HG03135 (cell line): ENCODE data around the gene GTF2I.
"Not testable (repeated sequence)": the region's sequence is repeated elsewhere in the genome, so short reads cannot be mapped to it uniquely, and the experiment has no call there.

Experiments used
- ATAC-seq: cut with Tn5 transposase; IDR thresholded peaks from one replicate; pipeline ENCODE4 v1.9.1; 2021; ENCODE audit warnings: mild to moderate bottlenecking, moderate library complexity; ENCODE audit not compliant: unreplicated experiment

GTF2I gene

DNA sequence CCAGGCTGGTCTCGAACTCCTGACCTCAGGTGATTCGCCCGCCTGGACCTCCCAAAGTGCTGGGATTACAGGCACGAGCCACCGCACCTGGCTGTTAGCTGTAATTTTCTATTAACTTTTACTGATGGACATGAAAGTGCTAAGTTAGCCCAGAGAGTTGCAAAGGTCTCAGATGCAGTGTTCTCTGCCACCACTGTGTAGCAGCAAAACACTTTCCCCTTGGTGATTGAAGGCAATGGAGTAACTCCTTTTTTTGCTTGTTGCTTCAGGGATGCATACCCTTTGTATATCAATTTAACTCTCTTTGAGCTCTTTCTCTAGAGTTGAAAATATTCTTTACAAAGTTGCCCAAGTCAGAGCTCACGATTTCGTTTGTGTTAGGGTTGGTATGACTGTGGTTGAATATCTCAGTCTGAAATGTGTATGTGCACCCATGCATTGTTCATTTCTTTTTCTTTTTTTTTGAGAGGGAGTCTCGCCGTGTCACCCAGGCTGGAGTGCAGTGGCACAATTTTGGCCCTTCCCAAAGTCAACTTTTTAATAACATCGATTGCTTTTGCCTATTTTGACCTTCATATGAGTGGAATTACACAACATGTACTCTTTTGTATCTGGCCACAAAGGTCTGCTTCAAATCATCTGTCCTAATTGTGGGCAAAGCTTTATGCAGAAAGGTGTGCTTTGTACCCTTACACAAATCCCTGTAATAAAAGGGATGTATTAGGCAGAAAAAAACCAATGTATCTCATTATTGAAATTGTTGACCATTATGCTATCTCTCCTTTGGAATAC is 52.6 kb downstream of the GTF2I start:
- no peak for ATAC-seq

GRCh38 chr7:74713567-74713966 is 56.0 kb downstream of the GTF2I start:
- ATAC-seq, result no peak

DNA sequence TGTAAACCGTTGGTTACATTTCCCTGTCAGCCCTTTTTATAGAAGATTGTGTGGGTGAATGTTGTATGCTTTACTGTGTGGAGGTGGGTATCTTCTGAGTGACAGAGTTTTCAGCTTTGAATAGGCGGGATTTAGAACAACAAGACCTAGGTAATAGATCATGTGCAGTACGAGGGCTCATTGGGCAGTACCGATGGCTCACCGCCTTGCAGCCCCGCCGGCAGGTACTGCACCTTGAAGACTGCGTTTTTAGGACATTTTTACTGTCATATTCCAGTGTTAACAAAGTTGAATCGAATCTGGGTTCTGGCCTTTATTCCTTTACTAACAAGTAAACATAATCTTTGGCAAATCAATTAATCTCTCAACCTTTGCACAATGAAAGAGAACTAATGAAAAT is 60.4 kb downstream of the GTF2I start:
- no peak for ATAC-seq

GRCh38 chr7:74718336-74718735 is 60.8 kb downstream of the GTF2I start:
- ATAC-seq, result no peak

DNA sequence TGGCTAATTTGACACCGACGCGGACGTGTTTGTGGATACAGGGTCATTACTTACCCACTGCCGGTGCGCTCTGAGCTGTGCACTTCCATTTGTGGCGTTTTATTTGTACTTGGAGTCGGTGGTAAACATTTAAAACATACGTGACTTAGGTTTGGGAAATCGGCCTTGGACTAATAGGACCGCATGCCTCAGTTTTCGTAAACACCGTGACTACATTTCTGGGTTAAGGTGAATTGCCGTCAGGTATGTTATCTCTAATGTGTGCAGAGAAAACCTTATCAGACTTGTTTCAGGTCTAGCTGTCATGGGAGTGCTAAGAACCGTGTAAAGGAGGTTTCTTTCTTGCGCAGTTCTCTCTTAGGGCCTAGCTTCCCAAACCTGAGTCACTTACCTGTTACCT is 64.6 kb downstream of the GTF2I start:
- ATAC-seq, result no peak

GRCh38 chr7:74725840-74726239 is 68.3 kb downstream of the GTF2I start:
- ATAC-seq, result no peak

DNA sequence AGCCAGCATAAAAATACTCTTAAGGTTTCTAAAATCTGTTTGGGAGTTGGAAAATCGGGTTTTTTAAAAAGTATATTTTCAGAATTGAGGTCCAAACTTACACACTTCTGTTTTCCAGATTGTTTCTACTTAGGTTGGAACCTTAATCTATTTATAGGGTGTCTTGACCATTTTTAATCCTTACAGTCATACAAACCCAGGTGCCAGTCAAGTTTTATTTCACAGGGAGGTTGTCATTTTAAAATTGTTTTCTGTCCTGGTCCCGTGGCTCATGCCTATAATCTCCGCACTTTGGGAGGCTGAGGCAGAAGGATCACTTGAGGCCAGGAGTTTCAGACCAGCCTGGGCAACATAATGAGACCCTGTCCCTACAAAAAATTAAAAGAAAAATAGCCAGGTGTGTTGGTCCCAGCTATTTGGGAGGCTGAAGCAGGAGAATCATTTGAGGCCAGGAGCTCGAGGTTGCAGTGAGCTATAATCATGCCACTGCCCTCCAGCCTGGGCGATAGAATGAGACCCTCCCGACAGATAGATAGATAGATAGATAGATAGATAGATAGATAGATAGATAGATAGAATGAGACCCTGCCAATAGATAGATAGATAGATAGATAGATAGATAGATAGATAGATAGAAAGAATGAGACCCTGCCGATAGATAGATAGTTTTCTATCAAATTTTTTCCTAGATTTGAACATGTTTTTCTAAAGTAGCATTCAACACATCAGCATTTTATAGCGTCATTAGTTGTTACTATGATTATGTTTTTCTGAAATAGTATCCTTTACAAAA is 69.0 kb downstream of the GTF2I start:
- ATAC-seq, result no peak

- not testable (repeated sequence) for ATAC-seq
Measured at GRCh38 chr7:74728686-74729085, 71.2 kb downstream of the GTF2I start.

- ATAC-seq, result not testable (repeated sequence)
Measured at GRCh38 chr7:74730186-74730585, 72.7 kb downstream of the GTF2I start.

DNA sequence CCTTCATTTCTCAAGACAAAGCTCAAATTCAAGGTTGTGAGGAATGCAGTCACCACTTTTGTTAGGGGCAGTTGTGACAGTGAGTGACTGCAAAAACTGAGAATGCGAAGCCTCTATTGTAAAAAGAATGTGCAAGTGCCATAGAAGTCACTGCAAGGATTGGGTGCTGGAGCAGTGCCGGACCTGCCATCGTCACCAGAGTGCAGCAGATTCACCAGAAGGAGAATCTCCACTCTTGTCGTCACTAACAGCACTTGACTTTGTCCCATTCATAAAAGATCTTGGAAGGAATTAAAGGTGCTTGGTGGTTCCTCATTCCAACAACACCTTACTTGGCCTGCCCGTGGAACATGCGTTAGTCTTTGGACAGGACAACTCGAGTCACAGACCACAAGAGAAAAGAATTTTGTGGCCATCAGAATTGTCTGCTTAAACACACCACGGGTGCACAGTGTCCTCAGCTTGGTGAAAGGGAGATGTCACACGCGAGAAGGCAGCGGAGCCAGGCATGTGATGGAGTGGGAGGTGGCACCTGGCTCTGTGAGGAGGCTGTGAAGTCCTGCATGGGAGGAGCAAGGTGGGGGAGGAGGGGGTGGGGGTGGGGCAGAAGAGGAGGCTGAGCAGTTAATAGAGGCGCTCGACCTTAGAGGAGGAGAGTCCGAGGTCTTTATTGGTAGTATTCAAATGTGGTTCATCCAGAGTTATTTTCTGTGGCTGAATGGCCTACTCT is 82.6 kb downstream of the GTF2I start:
- not testable (repeated sequence) for ATAC-seq

DNA sequence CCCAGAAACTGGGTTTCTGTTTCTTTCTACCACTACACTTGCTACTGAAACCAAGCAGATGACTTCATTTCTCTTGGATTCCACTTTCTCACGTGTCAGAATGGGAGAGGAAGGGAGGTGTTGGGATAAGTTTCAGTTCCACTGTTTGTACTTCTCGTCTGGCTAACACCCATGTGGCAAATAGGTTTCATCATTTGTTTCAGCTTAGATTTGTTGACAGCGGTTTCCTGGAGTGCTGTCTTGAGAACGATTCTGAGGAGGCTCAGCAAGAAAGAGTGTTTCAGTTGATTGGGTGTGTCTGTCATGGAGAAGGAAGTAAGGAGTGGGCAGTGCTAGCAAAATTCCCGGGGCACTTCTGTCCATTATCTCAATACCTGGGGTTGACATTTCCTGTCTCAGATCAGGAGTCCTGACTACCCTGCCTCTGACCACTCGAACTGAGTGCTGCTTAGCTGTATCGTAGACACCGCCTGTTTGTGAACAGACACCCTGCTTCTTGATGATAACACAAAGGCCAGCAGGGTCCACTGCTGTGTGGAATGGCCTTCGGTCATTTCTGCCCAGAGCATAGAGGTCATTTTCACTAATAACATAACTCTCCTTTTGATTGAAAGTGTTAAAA is 86.5 kb downstream of the GTF2I start:
- not testable (repeated sequence) for ATAC-seq

DNA sequence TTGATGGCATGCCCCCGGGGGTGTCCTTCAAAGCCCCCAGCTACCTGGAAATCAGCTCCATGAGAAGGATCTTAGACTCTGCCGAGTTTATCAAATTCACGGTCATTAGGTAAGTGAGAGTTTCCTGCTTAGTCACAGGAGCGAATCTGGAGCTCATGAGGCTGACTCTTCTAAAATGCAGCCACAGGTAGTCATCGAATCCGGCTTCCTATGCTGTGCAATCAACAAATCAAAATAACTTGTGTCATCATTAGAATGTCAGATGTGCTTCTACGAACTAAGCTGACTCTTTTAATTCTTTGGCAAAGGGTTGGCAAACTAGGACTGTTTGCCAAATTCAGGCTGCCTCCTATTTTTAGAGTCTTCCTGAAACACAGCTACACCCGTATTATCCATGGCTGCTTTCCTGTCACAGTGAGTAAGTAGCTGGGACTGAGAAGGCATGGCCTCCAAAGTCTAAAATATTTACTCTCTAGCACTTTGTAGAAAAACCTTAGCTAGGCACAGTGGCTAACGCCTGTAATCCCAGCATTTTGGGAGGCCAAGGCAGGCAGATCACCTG is 96.5 kb downstream of the GTF2I start:
- not testable (repeated sequence) for ATAC-seq

DNA sequence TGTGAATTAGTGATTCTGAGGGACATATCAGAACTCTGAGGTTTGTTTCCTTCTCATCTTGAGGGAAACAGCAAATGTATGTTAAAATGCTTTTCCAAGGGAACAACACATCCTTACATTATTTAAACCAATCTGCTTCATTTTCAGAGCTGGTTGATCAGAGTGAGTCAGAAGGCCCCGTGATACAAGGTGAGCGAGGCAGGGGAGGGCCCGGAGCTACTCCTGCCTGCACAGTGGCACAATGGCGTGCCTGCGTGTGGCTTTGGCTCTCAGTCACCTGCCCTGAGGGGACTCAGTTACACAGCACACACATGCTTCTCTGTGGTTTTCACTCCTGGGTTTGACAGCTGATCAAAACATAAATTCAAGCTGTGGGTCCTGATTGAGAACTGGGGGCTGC is 99.2 kb downstream of the GTF2I start:
- ATAC-seq, result not testable (repeated sequence)

DNA sequence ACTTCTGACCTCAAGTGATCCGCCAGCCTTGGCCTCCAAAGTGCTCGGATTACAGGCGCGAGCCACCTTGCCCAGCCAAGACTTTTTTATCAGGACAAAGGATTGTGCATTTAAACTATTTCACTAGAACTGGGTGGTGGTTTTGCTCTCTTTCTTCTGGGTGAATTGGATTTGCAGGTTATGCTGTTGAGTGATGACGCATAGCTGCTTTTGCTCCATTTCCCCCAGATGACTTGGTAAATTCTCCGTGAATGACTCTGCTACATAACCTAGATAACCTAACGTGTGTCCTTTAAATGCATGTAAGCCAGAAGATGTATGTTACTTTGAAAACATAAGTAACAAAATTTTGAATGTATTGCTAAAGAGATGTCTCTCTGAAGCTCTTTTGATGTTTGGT is 100.8 kb downstream of the GTF2I start:
- ATAC-seq, result not testable (repeated sequence)

- not testable (repeated sequence) for ATAC-seq
Measured at GRCh38 chr7:74758982-74759381, 101.5 kb downstream of the GTF2I start.

DNA sequence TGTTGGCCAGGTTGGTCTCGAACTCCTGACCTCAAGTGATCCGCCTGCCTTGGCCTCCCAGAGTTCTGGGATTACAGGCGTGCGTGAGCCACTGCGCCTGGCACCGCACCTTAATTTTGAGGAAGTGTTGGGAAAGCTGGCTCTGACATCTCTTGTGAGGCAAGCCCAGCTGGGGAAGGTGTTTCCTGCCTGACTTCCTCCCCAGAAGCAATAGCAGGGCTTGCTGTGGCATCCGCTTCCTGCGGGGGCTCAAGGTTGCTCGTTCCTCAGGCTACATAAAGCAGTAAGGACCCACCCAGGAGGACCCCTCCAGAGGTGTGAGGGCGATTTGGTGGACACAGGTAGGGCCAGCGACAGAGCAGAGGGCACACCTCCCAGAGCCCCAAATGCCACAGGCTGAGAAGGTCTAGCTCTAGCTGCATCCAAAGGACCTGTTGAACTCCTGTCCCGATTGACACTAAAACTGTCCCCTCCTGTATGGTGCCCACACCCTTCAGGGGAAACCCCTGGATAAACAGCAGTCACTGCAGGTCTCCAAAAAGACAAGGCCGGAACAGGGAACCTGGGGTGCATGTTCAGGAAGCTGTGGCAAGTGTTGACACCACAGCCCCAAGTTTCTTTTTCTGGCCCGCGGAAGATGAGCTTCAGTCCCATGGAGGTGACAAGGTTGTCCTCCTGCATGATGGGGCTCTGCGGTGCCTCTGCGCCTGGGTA is 107.8 kb downstream of the GTF2I start:
- peak; percentile 25 for ATAC-seq

GRCh38 chr7:74766509-74766908 is 109.0 kb downstream of the GTF2I start:
- ATAC-seq, result not testable (repeated sequence)

DNA sequence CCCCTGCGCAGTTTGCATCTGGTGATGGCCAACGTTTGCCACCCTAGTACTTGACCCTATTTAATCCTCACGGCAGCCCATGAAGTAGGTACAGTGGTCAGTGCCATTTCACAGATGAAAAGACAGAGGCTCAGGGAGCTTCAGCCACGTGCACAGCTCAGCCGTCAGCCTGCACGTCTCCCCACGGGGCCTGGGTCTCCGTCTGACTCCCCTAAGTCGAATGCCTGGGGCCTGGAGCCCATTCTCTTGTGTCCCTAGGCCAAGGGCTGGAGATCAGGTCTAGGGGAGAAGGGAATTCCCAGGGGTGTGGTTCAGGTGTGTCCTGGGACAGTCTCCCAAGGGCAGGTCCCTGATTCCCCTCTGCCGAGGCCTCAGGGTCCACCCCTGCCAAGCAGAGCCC is 109.5 kb downstream of the GTF2I start:
- not testable (repeated sequence) for ATAC-seq

DNA sequence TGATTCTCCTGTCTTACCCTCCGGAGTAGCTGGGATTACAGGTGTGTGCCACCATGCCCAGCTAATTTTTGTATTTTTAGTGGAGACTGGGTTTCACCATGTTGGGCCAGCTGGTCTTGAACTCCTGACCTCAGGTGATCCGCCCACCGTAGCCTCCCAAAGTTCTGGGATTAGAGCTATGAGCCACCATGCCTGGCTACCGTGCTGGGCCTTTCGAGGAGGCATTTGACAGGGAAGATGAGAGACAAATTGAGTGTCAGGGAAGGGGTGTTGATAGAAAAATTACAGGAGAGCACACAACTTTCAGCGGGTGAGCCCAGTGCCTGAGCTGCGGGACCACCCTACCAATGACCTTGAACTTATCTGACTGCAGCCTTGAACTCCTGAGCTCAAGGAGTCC is 112.5 kb downstream of the GTF2I start:
- not testable (repeated sequence) for ATAC-seq

- not testable (repeated sequence) for ATAC-seq
Measured at GRCh38 chr7:74772093-74772492, 114.6 kb downstream of the GTF2I start.
